Right lobe of liver (tissue), 6 donors: ENCODE data around the gene SOCS7. TPM values are rescaled to one million over a fixed set of nuclear protein-coding genes. Genes with fewer than 3 reads are reported as not detected.

Experiments
- ATAC-seq, 4 donors: fragments of 200-7000 bp; cut with Tn5 transposase; one replicate each; pipeline ENCODE4 v1.9.1; 2020; ENCODE audit warnings: mild to moderate bottlenecking in 4 of 4, moderate library complexity in 4 of 4
- DNase-seq, 3 donors: peaks; one replicate each; pipeline ENCODE4 v3.0.0-alpha.2; 2020
- H3K27ac ChIP-seq, 3 donors: fragments of 200-600 bp; one replicate each; pipeline ENCODE4 v1.8.0; 2022
- H3K27me3 ChIP-seq, 2 donors: fragments of 200-600 bp; one replicate each; pipeline ENCODE4 v1.8.0; 2022
- H3K36me3 ChIP-seq, 4 donors: fragments of 200-600 bp; sonication (generic) in 1 of 4; one replicate each; pipeline versions ENCODE4 v1.5.1 to v1.8.0; 2017 to 2022; ENCODE audit warnings: control low read depth in 1 of 4
- H3K4me1 ChIP-seq, 4 donors: fragments of 200-600 bp; sonication (generic) in 1 of 4; one replicate each; pipeline versions ENCODE4 v1.5.1 to v1.8.0; 2017 to 2022; ENCODE audit warnings: control low read depth in 1 of 4
- H3K4me3 ChIP-seq, 3 donors: fragments of 200-600 bp; one replicate each; pipeline ENCODE4 v1.8.0; 2022
- H3K9me3 ChIP-seq, 4 donors: fragments of 200-600 bp; sonication (generic) in 1 of 4; one replicate each; pipeline versions ENCODE4 v1.5.1 to v1.8.0; 2017 to 2022; ENCODE audit warnings: control low read depth in 1 of 4
- POLR2A ChIP-seq: fragments of 450-650 bp; IDR thresholded peaks from one replicate; pipeline ENCODE4 v1.6.1; 2017; ENCODE audit warnings: antibody characterized with exemption, mild to moderate bottlenecking
- WGBS: methylation state at CpG from one replicate; pipeline ENCODE4 v1.1.6; 2018; ENCODE audit warnings: low coverage, low lambda C conversion rate; ENCODE audit not compliant: insufficient coverage; ENCODE audit errors: missing lambda C conversion rate; 5-methylcytosine and 5-hydroxymethylcytosine counted together
- intact Hi-C, 2 donors: fragments of 100-400 bp; cut with DNase I; formaldehyde crosslinking; loops; one replicate each; pipeline versions ENCODE4 v1.11.2 to v1.14.1; 2022
- total RNA-seq, 6 experiments: library from RNA; depleted of rRNA in 2 of 6; stranded (reverse); fragments of >200 nt in 2 of 6; fragmentation: NEBNext Ultra II Directional in 3 of 6; extraction: Animal tissue kit (Norgen Biotek cat#: 25700) in 3 of 6; gene quantifications; one replicate each; pipeline versions ENCODE4 v1.1.0 to v1.2.4, GENCODE V29; 2016 to 2023
- TF ChIP-seq, protein P1 (sequence below), 4 donors: fragments of 200-600 bp in 3 of 4; fragments of 450-650 bp in 1 of 4; IDR thresholded peaks; one replicate each; pipeline versions ENCODE4 v1.5.1 to v1.8.0; 2016 to 2022; ENCODE audit warnings: antibody characterized with exemption in 4 of 4, mild to moderate bottlenecking in 2 of 4
- donor health status: DM: no; HTN: yes; CAD: no.
- donor health status: DM: no; HTN: no; CAD: no.
- donor health status: DM: no; HTN: no; CAD: no.
- donor health status: DM: no; HTN: yes; CAD: no.
- donor health status: DM: no; HTN: yes; CAD: no.

The SOCS7 gene
- total RNA-seq, 6 experiments from 2014 or later = 2.2 to 6.0 (median 4.3) TPM

DNA sequence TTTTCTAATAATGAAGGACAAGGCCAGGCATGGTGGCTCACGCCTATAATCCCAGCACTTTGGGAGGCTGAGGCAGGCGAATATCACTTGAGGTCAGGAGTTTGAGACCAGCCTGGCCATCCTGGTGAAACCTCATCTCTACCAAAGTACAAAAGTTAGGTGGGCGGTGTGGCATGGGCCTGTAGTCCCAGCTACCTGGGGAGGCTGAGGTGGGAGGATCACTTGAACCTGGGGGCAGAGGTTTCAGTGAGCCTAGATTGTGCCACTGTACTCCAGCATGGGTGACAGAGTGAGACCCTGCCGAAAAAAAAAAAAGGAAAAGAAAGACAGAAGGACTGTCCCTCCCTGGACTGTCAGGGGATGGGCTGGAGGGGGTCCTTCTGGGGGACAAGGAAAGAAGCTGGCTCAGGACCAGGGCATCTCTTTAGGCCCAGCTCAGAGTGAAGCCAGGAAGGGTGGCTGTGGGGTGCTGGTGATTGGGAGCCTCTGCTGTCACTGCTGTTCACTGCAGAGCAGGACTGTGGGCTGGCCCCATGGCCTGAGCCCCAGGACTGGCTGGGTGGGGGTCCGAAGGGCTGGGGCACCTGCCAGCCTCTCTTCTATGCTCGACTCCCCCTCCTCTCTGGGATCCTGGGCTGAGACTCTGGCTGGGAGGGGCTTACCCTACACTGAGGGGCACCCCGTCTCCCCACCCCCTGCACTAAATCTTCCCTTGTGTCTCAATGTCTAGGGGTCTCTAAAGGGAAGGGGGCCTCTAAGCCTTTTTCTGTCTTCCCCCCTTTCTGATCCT lies 75.7 kb downstream of the SOCS7 start:
- WGBS = 58% methylated on average over 3 of the region's 7 CpGs
- intact Hi-C loops = loop anchor here (10.0 kb wide), 1 partner anchor 57 kb away; no protein-coding TSS in a partner anchor
- H3K27me3 ChIP-seq = no peaks in the 10 kb centered on the region
- no peaks in the 10 kb centered on the region for H3K9me3 ChIP-seq
- peaks cover 0 to 7% (median 0%) of the 10 kb centered on the region in 4 donors for H3K4me1 ChIP-seq
- DNase-seq (no peak), ATAC-seq (no peak)
- peak overlapping the region; percentile 63 to 78 (median 65) for H3K4me3 ChIP-seq
- TF ChIP-seq, protein P1, sequence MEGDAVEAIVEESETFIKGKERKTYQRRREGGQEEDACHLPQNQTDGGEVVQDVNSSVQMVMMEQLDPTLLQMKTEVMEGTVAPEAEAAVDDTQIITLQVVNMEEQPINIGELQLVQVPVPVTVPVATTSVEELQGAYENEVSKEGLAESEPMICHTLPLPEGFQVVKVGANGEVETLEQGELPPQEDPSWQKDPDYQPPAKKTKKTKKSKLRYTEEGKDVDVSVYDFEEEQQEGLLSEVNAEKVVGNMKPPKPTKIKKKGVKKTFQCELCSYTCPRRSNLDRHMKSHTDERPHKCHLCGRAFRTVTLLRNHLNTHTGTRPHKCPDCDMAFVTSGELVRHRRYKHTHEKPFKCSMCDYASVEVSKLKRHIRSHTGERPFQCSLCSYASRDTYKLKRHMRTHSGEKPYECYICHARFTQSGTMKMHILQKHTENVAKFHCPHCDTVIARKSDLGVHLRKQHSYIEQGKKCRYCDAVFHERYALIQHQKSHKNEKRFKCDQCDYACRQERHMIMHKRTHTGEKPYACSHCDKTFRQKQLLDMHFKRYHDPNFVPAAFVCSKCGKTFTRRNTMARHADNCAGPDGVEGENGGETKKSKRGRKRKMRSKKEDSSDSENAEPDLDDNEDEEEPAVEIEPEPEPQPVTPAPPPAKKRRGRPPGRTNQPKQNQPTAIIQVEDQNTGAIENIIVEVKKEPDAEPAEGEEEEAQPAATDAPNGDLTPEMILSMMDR (IDR thresholded peaks at IDR 0.05) = no peak
- no peak for TF ChIP-seq POLR2A
- H3K27ac ChIP-seq = peak overlapping the region in 2 of 3 donors; percentile 36 to 69
- H3K36me3 ChIP-seq = no peaks in the 10 kb centered on the region

DNA sequence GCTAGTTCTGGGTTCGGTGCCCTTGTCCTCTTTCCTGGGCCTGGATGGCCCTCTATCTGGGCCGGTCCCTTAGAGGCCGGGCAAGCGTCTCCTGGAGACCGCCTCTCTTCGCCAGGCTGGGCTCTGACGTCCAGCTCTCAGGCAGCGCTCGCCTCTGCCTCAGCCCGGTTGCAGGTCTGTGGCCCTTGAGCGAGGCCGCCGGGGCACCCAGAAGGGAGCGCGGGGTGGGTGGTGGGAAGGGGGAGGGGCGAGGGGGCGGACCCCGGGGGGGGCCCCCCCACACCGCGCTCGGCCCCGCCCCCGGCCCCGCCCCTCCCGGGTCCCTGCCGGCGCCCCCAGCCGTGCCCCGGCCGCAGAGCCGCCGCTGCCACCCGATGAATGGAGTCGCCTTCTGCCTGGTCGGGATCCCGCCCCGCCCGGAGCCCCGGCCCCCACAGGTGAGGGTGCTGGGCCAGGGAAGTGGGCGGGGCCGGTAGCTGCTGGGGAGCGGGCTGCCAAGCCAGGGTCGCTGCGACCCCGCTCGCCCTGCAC lies 76.5 kb downstream of the SOCS7 start, which contains the start of gene ARHGAP23:
Gene ARHGAP23 (plus strand): TSS at position 353 of the 531 bp plus-strand sequence. CDS start 22 bp downstream, at position 375.
- Histone ChIP-seq H3K27ac (peak within 1 kb of the TSS; percentile 43 to 69 (median 51)), H3K27me3 (no peaks in the 10 kb centered on the region), H3K9me3 (no peaks in the 10 kb centered on the region), H3K4me1 (peaks cover 0 to 7% (median 0%) of the 10 kb centered on the region in 4 donors), H3K4me3 (peak within 1 kb of the TSS; percentile 63 to 78 (median 65)), H3K36me3 (no peaks in the 10 kb centered on the region)
- TF ChIP-seq, protein P1 (IDR thresholded peaks at IDR 0.05) = no peak
- TF ChIP-seq POLR2A = no peak
- peak in 2 of 3 donors; percentile 65 to 67 for DNase-seq
- peak; percentile 62 to 67 (median 64) for ATAC-seq
- intact Hi-C loops = loop anchor here (10.0 kb wide), 1 partner anchor 57 kb away; no protein-coding TSS in a partner anchor
- WGBS = 1% methylated on average over 10 of the region's 46 CpGs

- TF ChIP-seq, protein P1 (IDR thresholded peaks at IDR 0.05) = no peak
- no peak for TF ChIP-seq POLR2A
- ATAC-seq (peak; percentile 9 to 34 (median 25)), DNase-seq (peak in 2 of 3 donors; percentile 56 to 59)
- H3K4me3 ChIP-seq = peak overlapping the region; percentile 63 to 78 (median 65)
- no peaks in the 10 kb centered on the region for H3K36me3 ChIP-seq
- no peaks in the 10 kb centered on the region for H3K27me3 ChIP-seq
- intact Hi-C loops = loop anchor here (10.0 kb wide), 1 partner anchor 56 kb away; no protein-coding TSS in a partner anchor
- peak overlapping the region; percentile 43 to 69 (median 51) for H3K27ac ChIP-seq
- H3K9me3 ChIP-seq = no peaks in the 10 kb centered on the region
- peaks cover 0 to 7% (median 0%) of the 10 kb centered on the region in 4 donors for H3K4me1 ChIP-seq
- 0% methylated on average over 1 of the region's 56 CpGs for WGBS
These were observed 77.2 kb downstream of the SOCS7 start for GRCh38 chr17:38428643-38429371.

- DNase-seq = peak in 1 of 3 donors; percentile 38
- no peaks in the 10 kb centered on the region for H3K9me3 ChIP-seq
- peak overlapping the region; percentile 63 to 78 (median 65) for H3K4me3 ChIP-seq
- WGBS = 61% methylated on average over 6 of the region's 9 CpGs
- ATAC-seq = no peak
- peak overlapping the region in 2 of 3 donors; percentile 51 to 69 for H3K27ac ChIP-seq
- no peak for TF ChIP-seq POLR2A
- TF ChIP-seq, protein P1 (IDR thresholded peaks at IDR 0.05) = no peak
- H3K36me3 ChIP-seq = no peaks in the 10 kb centered on the region
- H3K4me1 ChIP-seq = peaks cover 0 to 7% (median 0%) of the 10 kb centered on the region in 4 donors
- H3K27me3 ChIP-seq = no peaks in the 10 kb centered on the region
- intact Hi-C loops = loop anchor here (10.0 kb wide), 1 partner anchor 55 kb away; no protein-coding TSS in a partner anchor
These were observed 77.9 kb downstream of the SOCS7 start for GRCh38 chr17:38429476-38430100.
